HG03095 (cell line): ENCODE results near the gene TNPO3.
A peak's percentile ranks its signal among the peaks of the same experiment; 100 is the strongest.

ENCODE experiments used
- ATAC-seq: cut with Tn5 transposase; IDR thresholded peaks from one replicate; pipeline ENCODE4 v1.9.1; 2021; ENCODE audit warnings: moderate library complexity; ENCODE audit not compliant: unreplicated experiment

The TNPO3 gene

DNA sequence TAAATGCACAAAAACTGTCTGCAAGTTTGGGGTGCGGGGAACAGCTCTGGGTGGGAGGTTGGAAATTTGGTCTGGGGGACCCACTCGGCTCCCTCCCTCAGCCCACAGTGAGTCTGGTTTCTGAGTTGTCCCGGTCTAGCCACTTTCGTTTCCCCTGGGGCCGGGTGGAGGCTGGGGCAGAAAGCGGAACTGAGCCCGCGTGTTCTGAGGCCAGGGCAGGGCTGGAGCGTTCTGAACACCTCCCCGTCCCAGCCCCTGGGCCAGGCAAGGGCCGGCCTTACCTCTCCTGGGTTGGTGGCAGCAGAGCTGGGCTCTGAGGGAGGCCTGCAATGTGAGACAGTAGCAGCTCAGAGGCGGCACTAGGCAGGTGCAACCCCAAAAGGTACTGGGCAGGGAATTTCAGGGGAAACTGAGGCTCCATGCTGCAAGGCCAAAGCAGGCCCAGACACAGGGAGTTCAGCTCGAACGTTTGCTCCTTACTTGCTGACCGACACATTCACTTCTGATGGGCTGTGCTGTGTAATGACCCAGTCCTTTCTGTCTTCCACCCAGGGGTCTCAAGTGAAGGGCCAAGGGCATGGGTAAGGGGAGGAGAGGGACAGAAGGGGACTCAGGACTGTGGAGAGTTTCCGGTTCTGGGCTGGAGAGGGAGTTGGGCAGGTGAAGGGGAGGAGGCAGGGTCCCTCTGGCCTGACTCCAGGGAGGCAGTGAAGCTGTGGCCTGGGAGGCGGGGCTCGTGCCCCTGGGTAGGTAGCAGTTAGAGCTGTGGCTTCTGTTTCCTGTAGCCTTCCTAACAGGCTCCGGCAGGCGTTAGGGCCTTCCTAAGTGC is 114.2 kb downstream of the TNPO3 start:
- ATAC-seq, result peak; percentile 47

DNA sequence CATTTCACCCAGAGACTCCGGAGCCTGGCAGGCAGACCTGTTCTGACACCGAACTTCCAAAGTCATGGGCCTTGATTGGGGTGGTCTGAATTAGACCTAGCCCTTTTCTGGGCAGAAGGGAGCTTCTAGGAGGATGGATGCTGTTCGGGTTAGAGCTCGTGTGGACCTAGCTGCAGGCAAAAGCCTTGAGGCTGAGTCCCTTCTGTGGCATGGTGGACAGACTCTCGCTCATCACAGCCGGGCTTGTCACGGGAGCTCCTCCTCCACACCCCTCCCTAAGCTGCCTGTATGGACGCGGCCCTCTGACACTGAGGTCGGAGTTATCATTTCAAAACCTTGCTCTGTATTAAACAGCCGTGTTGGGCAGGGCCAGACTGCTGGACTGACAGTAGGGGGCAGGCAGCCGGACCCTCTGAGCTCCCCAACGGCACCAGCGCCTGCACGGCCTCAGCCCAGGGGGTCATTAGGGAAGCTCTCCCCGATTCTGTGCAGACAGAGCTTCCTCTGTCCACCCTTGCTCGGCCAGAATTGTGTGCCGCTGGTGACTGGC is 115.0 kb downstream of the TNPO3 start:
- peak; percentile 15 for ATAC-seq

- peak; percentile 9 for ATAC-seq
These were observed 115.6 kb downstream of the TNPO3 start for GRCh38 chr7:128939075-128939860.

DNA sequence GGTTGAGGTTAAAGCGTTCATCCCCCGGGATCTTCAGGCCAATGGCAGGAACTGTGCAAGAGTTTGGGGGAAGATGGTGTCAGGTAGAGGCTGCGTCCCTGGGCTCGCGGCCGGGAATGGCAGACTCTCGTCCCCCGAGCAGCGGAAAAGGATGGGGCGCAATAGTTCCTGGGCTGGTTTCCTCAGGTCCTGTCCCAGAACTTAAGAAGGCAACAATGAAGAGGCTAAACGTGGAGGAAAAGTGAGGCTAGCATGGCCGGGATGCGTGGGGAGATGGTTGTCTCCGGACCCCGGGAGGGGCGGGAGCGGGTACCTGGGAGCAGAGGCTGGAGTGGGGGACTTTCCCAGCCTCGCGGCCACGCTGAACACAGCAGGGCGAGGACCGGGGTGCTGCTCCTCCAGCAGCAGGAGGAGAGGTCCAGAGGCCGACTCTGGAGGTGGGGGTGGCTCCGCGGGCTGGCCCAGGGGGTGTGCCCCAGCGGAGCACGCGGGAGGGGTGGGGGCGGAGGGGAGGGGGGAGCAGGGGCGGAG is 116.3 kb downstream of the TNPO3 start:
- peak; percentile 16 for ATAC-seq

DNA sequence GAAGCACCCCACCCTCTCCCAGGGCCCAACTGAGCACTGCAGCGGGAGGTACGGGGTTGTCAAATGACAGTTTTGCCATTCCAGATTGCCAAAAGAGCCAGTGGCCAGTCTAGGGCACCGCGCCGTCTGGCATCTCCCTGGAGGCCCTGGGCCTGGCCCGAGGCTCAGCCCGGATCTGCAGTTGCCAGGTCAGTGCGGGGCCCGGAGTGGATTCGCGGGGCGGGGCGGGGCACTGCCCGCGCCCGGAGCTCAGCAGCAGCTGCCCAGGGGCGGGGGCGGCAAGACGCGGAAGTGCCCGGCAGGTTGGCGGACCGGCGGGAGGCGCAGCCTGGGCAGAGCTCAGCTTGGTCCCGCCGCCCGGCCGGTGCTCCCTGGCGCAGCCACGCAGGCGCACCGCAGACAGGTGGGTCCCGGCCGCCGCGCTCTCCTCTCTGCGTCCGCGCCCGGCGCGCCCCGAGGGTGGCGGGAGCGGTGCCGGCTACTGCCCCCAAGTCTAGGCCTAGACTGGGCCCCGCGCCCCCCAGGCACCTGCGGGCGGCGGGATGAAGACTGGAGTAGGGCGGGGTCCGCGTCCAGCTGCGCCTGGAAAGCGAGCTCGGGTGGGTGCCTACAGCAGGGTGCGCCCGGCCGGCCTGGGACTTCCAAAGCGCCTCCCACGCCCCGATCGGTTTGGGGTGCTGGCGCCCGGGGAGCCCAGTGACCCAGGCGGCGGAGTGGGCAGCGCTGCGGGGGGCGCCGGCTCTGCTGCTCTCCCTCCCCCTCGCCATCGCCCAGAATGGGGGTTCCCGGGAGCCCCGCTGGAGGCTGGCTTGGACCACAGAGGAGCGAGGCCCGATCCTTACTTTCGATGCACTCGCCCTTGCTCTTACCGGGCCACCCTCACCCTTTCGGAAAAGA is 117.0 kb downstream of the TNPO3 start, which contains the start of gene IRF5:
IRF5 (plus strand) TSS at position 281 of the 897 bp plus-strand sequence. CDS start 4,155 bp downstream, outside the sequence.
- no peak for ATAC-seq

- ATAC-seq, result no peak
These were observed 117.7 kb downstream of the TNPO3 start for GRCh38 chr7:128937271-128937646.

DNA sequence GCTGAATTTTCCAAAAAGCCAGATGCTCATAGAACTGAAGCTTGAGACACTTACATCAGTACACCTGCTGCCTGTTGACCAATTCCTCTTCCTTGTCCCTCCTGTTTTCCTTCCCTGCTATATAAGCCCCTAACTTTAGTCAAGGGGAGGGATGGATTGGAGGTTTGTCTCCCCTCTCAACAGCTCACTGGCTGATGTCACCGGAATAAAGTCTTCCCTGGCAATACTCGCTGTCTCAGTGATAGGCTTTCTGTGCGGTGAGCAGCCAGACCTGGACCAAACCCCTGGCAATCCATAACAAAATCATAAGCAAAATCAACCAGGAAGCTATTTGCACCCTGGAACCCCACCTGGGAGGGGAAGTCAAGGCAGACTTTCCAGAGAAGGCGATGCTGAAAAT is 118.1 kb downstream of the TNPO3 start:
- ATAC-seq, result no peak

GRCh38 chr7:128935342-128935730 is 119.6 kb downstream of the TNPO3 start:
- ATAC-seq, result no peak

GRCh38 chr7:128934361-128935341 is 120.3 kb downstream of the TNPO3 start:
- peak; percentile 38 for ATAC-seq

DNA sequence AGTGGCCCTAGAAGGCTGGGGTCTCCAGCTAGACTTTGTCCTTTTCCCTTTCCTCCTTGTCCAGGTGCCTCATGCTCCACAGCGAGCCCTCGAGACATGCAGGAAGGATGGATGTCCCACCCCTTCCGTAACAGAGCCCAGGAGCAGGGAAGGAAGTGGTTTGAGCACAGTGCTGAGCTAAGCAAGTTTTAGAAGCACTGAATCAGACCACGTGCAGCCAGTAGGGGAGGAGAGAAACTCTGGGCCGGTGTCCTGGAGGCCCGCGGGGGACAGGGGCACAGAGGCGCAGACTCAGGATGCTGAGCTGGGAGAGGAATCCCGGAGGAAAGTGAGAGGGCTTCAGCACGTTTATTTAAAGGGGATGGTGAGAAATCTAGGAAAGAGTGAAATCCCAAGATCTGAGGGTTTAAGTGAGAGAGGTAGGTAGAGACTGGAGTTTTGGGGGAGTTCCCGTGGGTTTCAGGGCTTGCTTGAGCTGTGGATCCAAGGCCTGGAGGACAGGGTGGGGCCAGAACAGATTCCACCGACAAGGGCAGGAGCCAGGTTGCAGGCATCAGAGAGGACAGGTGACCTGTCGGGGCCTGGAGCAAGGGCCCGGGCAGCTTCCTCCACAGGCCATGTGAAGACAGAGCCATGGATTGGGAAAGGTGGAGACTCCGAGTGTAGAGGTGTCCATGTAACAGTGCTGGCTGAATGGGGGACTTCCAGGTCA is 121.6 kb downstream of the TNPO3 start:
- ATAC-seq, result peak; percentile 34

GRCh38 chr7:128932862-128933179 is 122.1 kb downstream of the TNPO3 start:
- ATAC-seq, result no peak

GRCh38 chr7:128931965-128932861 is 122.7 kb downstream of the TNPO3 start:
- ATAC-seq, result no peak

DNA sequence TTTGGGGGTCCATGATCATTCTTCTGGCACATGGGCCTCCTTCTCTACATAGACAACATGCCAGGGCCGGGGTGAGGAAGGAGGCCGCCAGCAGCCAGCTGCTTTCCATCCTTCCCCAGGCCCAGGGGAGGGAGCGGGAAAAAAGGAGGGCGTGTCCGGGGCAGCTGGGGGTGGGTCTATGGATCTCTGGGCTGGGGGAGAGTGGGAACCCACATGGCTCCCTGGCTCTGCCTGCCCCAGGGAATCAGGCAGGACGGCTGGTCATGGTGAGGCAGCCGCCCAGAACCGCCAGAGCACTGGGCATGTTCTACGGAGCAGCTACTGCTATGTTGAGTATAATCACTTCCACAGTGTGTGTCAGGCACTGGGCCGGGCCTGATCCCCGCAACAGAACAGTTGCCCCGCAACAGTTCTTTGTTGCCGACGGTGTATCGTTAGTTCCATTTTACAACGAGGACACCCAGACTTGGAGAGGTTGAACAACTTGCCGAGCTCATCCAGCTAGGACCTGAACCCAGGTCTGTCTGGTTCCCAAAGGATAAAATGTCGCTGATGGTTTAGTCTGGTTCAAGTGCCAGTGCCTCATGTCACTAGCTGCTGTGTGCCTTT is 123.6 kb downstream of the TNPO3 start:
- ATAC-seq, result no peak

- ATAC-seq, result no peak
These were observed 125.8 kb downstream of the TNPO3 start for GRCh38 chr7:128928882-128929788.

- ATAC-seq, result no peak
These were observed 126.6 kb downstream of the TNPO3 start for GRCh38 chr7:128928159-128928813.
